Keratinocyte (primary cell): ENCODE results near the gene HADHB. TPM values are rescaled to one million over a fixed set of nuclear protein-coding genes. Genes with fewer than 3 reads are reported as not detected.
A peak's percentile ranks its signal among the peaks of the same experiment; 100 is the strongest.

Source experiments
- DNase-seq: peaks from one replicate; pipeline ENCODE4 v3.0.0-alpha.2; 2011; ENCODE audit warnings: low read depth, missing footprints, low spot score
- FAIRE-seq: peaks from 2 replicates; lab custom pipeline; 2011; peaks lifted over from hg19 to GRCh38; lab: Jason Lieb, UNC
- H2AFZ ChIP-seq: 2 replicates; pipeline ENCODE4 v1.6.0; 2012; ENCODE audit warnings: low read length, control low read depth, inconsistent platforms; ENCODE audit not compliant: control insufficient read depth
- H3K27ac ChIP-seq: 2 replicates; pipeline ENCODE4 v1.5.1; 2011; ENCODE audit warnings: low read length; ENCODE audit not compliant: control insufficient read depth, insufficient read depth
- H3K27me3 ChIP-seq: 3 replicates; pipeline ENCODE4 v1.6.0; 2011; ENCODE audit warnings: low read length; ENCODE audit not compliant: control insufficient read depth, insufficient read depth; ENCODE audit errors: extremely low read depth
- H3K36me3 ChIP-seq, 2 experiments: 2 replicates in 1 of 2; 3 replicates in 1 of 2; pipeline ENCODE4 v1.5.1; 2011; ENCODE audit warnings: low read length in 2 of 2, mild to moderate bottlenecking in 1 of 2; ENCODE audit not compliant: control insufficient read depth in 2 of 2, insufficient read depth in 2 of 2; ENCODE audit errors: extremely low read depth in 1 of 2
- H3K4me1 ChIP-seq: 3 replicates; pipeline ENCODE4 v1.5.1; 2011; ENCODE audit warnings: low read length; ENCODE audit not compliant: control insufficient read depth, insufficient read depth; ENCODE audit errors: extremely low read depth
- H3K4me2 ChIP-seq: 3 replicates; pipeline ENCODE4 v1.6.0; 2011; ENCODE audit warnings: low read depth, low read length; ENCODE audit not compliant: control insufficient read depth, insufficient read depth; ENCODE audit errors: extremely low read depth
- H3K4me3 ChIP-seq, 3 experiments: fragments of 200-600 bp in 1 of 3; sonication (generic) in 1 of 3; 2 replicates in 2 of 3; 3 replicates in 1 of 3; pipeline ENCODE4 v1.5.1; 2011 to 2016; ENCODE audit warnings: low read length in 3 of 3, mild to moderate bottlenecking in 3 of 3, control low read depth in 2 of 3, inconsistent platforms in 1 of 3, low read depth in 1 of 3, mixed read lengths in 1 of 3, mixed run types in 1 of 3, moderate library complexity in 1 of 3; ENCODE audit not compliant: control insufficient read depth in 2 of 3, insufficient read depth in 2 of 3; ENCODE audit errors: extremely low read depth in 1 of 3
- H3K79me2 ChIP-seq: 2 replicates; pipeline ENCODE4 v1.6.0; 2012; ENCODE audit warnings: low read length; ENCODE audit not compliant: control insufficient read depth, insufficient read depth
- H3K9ac ChIP-seq: 3 replicates; pipeline ENCODE4 v1.6.0; 2011; ENCODE audit warnings: low read length; ENCODE audit not compliant: control insufficient read depth, insufficient read depth; ENCODE audit errors: extremely low read depth
- H3K9me1 ChIP-seq: 3 replicates; pipeline ENCODE4 v1.6.0; 2011; ENCODE audit warnings: low read length; ENCODE audit not compliant: control insufficient read depth, insufficient read depth; ENCODE audit errors: extremely low read depth
- H3K9me3 ChIP-seq: 2 replicates; pipeline ENCODE4 v1.5.1; 2012; ENCODE audit warnings: low read depth, low read length; ENCODE audit not compliant: control insufficient read depth
- H4K20me1 ChIP-seq: 3 replicates; pipeline ENCODE4 v1.6.0; 2011; ENCODE audit warnings: low read length; ENCODE audit not compliant: control insufficient read depth, insufficient read depth; ENCODE audit errors: extremely low read depth
- EZH2 ChIP-seq: IDR thresholded peaks from one replicate; pipeline ENCODE4 v1.6.1; 2012; ENCODE audit warnings: inconsistent platforms, mild to moderate bottlenecking, low read length, moderate library complexity
- dilution Hi-C: fragments of 300-500 bp; cut with MboI; formaldehyde crosslinking; loops from one replicate; pipeline ENCODE4 v1.7.0; 2020; ENCODE audit warnings: low sequenced_read_pairs; ENCODE audit not compliant: extremely low pct_ligation_motif_present
- polyA plus RNA-seq, 5 experiments: library from polyadenylated mRNA; depleted of rRNA in 3 of 5; stranded (reverse) in 3 of 5; stranded (forward) in 1 of 5; unstranded in 1 of 5; fragments of >200 nt; gene quantifications; 1 replicate in 1 of 5; 2 replicates in 3 of 5; 3 replicates in 1 of 5; pipeline versions ENCODE4 v1.2.1 to v1.2.3, GENCODE V29; 2011 to 2012; ENCODE audit warnings: missing spikeins in 2 of 5, low read depth in 1 of 5, low replicate concordance in 1 of 5
- TF ChIP-seq, protein P1 (sequence below), 3 experiments: IDR thresholded peaks in 1 of 3; conservative IDR thresholded peaks in 1 of 3; optimal IDR thresholded peaks in 1 of 3; 2 replicates in 2 of 3; 3 replicates in 1 of 3; pipeline versions ENCODE3 to v1.5.1; 2011; ENCODE audit warnings: low read length in 3 of 3, mild to moderate bottlenecking in 3 of 3, moderate library complexity in 2 of 3, control low read depth in 1 of 3, inconsistent platforms in 1 of 3; ENCODE audit not compliant: insufficient read depth in 2 of 3; ENCODE audit errors: extremely low read depth in 1 of 3

The HADHB gene
- polyA plus RNA-seq, 1 donor (not counting 4 experiments of a cell fraction or from before 2014, with no cell fraction given), result 109 TPM

DNA sequence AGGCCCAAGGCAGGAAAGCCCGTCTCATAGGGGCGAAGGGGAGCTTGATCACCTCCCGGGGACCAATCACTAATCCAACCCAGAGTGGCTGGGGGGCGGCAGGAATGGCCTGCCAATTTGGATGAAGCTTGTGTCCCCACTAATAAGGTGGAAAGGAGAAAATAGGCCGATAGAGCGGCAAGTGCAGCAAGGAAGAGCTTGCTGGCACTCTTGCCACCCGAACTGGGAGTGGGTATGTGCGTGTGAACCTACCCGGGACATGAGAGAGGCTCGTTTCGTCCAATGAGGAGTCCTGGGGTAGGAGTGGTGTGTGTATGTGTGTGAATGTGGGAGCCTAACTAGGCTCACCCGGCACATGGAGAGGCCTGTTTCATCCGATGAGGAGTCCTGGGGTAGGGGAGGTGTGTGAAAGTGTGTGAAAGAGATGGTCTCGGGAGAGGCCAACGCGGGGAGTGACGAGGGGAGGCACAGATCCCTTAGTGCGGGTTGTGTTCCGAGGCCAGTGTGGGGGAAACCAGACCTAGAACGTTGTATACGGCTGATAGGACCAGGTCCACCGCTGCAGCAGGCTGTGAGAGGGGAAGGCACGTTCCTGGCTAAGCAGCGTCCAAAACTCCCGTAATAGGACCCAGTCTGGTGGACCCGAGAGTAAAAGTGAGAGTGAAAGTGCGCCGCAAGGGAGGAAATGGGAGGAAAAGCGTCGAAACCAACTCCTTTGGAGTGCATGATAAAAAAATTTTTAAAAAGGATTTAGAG lies 54.1 kb downstream of the HADHB start:
- peak overlapping the region; percentile 20 to 79 (median 55) for H3K4me3 ChIP-seq
- peaks cover 40% of the 10 kb centered on the region for H3K4me1 ChIP-seq
- peak; percentile 17 for FAIRE-seq
- no peaks in the 10 kb centered on the region for H3K27me3 ChIP-seq
- peak overlapping the region; percentile 91 for H2AFZ ChIP-seq
- TF ChIP-seq, protein P1, sequence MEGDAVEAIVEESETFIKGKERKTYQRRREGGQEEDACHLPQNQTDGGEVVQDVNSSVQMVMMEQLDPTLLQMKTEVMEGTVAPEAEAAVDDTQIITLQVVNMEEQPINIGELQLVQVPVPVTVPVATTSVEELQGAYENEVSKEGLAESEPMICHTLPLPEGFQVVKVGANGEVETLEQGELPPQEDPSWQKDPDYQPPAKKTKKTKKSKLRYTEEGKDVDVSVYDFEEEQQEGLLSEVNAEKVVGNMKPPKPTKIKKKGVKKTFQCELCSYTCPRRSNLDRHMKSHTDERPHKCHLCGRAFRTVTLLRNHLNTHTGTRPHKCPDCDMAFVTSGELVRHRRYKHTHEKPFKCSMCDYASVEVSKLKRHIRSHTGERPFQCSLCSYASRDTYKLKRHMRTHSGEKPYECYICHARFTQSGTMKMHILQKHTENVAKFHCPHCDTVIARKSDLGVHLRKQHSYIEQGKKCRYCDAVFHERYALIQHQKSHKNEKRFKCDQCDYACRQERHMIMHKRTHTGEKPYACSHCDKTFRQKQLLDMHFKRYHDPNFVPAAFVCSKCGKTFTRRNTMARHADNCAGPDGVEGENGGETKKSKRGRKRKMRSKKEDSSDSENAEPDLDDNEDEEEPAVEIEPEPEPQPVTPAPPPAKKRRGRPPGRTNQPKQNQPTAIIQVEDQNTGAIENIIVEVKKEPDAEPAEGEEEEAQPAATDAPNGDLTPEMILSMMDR (optimal IDR thresholded peaks at IDR 0.05 in 1 of 3, IDR thresholded peaks at IDR 0.05 in 1 of 3, conservative IDR thresholded peaks at IDR 0.05 in 1 of 3; ENCODE audit: extremely low read depth in 1 of 3, insufficient read depth in 2 of 3, low read length in 3 of 3), result no peak
- no peak for TF ChIP-seq EZH2
- H3K36me3 ChIP-seq, result no peaks in the 10 kb centered on the region
- H4K20me1 ChIP-seq, result no peaks in the 10 kb centered on the region
- H3K79me2 ChIP-seq, result no peaks in the 10 kb centered on the region
- no peak for DNase-seq
- H3K9ac ChIP-seq, result peak overlapping the region; percentile 88
- H3K9me3 ChIP-seq, result no peaks in the 10 kb centered on the region
- dilution Hi-C loops, result no loop called here
- H3K27ac ChIP-seq, result peak overlapping the region; percentile 87
- H3K9me1 ChIP-seq, result no peaks in the 10 kb centered on the region
- peak overlapping the region; percentile 100 for H3K4me2 ChIP-seq

DNA sequence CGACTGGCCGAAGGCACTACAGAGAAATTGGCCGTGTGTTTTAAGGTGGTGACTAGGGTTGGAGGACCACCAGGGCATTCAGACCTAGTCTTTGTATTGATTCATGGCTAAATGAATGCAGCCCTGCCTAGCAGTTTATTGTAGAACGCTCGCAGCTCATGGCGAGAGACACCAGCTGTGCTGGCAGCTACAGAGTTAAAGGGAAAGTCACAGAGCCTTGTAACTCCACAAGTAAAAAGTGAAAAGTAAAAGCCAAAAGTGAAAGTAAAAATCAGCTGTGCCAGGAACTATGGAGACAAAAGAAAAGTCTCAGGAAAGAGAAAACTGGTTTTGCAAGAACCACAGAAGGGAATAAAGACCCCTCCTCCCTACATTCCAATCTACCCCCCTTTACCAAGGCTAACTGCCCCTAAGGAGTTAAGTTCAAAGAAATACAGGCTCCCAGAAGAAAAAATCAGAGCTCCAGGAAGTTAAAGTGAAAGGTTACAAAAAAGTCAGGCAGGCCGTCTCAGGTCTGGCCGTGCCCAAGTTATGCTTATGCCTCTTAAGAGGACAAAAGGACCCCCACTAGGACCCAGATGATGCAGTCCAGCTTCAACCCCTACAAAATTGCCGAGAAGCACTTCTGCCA lies 54.8 kb downstream of the HADHB start:
- peak overlapping the region; percentile 20 to 79 (median 55) for H3K4me3 ChIP-seq
- no peaks in the 10 kb centered on the region for H3K9me3 ChIP-seq
- H3K79me2 ChIP-seq, result no peaks in the 10 kb centered on the region
- peak; percentile 56 for FAIRE-seq
- peaks cover 42% of the 10 kb centered on the region for H3K4me1 ChIP-seq
- H2AFZ ChIP-seq, result peak overlapping the region; percentile 91
- no peaks in the 10 kb centered on the region for H3K9me1 ChIP-seq
- H3K36me3 ChIP-seq, result no peaks in the 10 kb centered on the region
- dilution Hi-C loops, result no loop called here
- H4K20me1 ChIP-seq, result no peaks in the 10 kb centered on the region
- peak overlapping the region; percentile 88 for H3K9ac ChIP-seq
- H3K27me3 ChIP-seq, result no peaks in the 10 kb centered on the region
- H3K4me2 ChIP-seq, result peak overlapping the region; percentile 100
- H3K27ac ChIP-seq, result peak overlapping the region; percentile 87
- DNase-seq, result no peak
- TF ChIP-seq, protein P1 (optimal IDR thresholded peaks at IDR 0.05 in 1 of 3, IDR thresholded peaks at IDR 0.05 in 1 of 3, conservative IDR thresholded peaks at IDR 0.05 in 1 of 3; ENCODE audit: extremely low read depth in 1 of 3, insufficient read depth in 2 of 3, low read length in 3 of 3), result no peak
- no peak for TF ChIP-seq EZH2
